ENCODE measurements around the gene ELOVL1.
"Not testable (repeated sequence)": the region's sequence is repeated elsewhere in the genome, so short reads cannot be mapped to it uniquely, and the experiment has no call there.

ELOVL1 gene

DNA sequence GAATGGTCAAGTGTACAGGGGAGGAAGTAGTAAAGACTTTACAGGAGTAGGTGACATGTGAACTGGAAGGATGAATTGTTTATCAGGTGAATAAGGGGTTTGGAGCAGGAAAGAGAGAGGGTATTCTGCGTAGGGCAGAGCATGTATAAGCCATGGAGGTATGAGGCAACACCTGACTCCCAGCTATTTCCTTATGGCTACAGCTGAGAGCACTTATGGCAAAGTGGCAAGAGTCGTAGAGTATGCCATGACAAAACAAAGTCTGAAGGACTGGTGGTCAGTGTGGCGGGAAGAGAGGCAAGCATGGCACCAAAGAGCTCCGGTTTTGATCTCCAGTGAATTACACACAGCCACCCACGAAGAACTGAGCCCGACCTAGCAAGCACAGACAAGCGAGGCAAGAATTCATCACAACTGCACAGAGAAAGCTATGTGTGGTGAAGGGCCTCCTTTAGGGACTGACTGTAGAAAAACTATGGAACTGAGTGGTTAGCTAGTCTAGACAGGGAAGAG, 9.0 kb upstream of the ELOVL1 start:
- TF ChIP-seq, protein P1, sequence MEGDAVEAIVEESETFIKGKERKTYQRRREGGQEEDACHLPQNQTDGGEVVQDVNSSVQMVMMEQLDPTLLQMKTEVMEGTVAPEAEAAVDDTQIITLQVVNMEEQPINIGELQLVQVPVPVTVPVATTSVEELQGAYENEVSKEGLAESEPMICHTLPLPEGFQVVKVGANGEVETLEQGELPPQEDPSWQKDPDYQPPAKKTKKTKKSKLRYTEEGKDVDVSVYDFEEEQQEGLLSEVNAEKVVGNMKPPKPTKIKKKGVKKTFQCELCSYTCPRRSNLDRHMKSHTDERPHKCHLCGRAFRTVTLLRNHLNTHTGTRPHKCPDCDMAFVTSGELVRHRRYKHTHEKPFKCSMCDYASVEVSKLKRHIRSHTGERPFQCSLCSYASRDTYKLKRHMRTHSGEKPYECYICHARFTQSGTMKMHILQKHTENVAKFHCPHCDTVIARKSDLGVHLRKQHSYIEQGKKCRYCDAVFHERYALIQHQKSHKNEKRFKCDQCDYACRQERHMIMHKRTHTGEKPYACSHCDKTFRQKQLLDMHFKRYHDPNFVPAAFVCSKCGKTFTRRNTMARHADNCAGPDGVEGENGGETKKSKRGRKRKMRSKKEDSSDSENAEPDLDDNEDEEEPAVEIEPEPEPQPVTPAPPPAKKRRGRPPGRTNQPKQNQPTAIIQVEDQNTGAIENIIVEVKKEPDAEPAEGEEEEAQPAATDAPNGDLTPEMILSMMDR (IDR thresholded peaks at IDR 0.05; ENCODE audit: insufficient read depth, low read length, missing control alignments): no peak
- H3K4me3 ChIP-seq (ENCODE audit: low read depth, low read length): no peak overlapping the region
- no peak for DNase-seq (ENCODE audit: low read depth, low spot score)
- CTCF ChIA-PET: interaction anchor here (0.9 to 3.2 kb wide), 6 partner anchors 8 to 151 kb away, joined by 3 to 18 read pairs (median 7); partner anchors contain the start of genes CDC20 and ELOVL1
- POLR2A ChIA-PET: interaction anchor here (1.9 to 2.6 kb wide), 2 partner anchors 9 to 12 kb away, joined by 6 to 7 read pairs; partner anchors contain the start of gene ELOVL1

DNA sequence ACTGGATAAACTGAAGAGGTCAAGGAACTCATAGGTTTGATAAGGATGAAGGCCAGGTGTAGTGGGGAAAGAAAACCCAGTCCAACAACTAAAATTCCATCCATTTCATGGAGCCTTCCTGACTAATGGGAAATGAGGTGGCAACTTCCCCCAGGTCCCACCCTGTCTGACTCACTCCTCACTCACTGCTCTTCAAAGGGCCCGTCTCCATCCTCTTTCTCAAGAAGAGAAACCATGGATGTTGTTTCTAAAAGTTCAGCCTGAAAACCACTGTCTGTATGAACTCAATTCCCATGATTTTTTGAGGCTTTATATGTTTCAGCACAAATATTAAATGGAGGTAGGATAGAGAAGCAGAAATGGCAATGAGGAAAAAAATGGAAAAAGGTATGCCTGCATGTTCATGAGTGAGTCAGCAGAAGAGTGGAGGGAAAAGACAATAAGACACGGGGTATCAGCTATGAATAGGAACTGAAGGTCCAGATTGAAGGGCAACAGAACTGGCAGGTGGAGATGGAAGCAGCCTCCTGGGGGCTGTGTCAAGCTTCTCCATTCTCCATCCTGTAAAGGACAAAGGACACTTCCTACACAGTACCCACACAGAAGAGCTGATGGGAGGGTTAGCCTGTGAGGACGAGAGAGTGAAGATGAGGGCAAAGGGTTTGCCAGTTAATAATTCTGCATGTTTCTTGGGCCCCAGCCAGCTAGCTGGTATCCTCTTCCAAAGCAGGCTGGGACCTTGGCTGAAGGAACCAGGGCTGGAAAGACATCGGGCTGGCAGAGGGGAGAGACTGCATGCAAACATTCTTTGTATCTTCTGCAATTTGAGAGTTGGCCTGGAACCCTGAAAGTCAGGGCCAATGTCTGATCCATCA, 5.5 kb upstream of the ELOVL1 start:
- POLR2A ChIA-PET: interaction anchor here (2.1 kb wide), 1 partner anchor 16 kb away, joined by 7 read pairs; the partner anchor contains the start of genes MED8 and SZT2
- TF ChIP-seq, protein P1 (IDR thresholded peaks at IDR 0.05; ENCODE audit: insufficient read depth, low read length, missing control alignments): no peak
- H3K4me3 ChIP-seq (ENCODE audit: low read depth, low read length): no peak overlapping the region
- no peak for DNase-seq (ENCODE audit: low read depth, low spot score)
- CTCF ChIA-PET: interaction anchor here (1.0 to 1.6 kb wide), 3 partner anchors 9 to 146 kb away, joined by 3 to 7 read pairs (median 4); no protein-coding TSS in a partner anchor

DNA sequence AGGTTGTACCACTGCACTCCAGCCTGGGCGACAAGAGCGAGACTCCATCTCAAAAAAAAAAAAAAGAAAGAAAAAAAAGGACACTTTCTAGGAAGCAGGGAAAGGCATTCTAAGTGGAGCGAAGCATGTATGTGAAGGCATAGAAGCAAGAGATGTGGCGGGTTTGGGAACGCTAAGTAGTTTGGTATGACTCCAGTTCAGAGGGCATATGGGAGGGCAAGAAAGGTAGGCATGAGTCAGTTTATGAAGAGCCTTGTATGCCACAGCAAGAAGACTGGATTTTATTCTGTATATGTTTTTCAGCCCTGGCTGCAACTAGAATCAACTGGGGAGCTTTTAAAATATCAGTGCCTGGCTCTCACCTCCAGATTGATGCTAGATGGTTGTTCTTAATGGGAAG, 4.4 kb upstream of the ELOVL1 start:
- H3K4me3 ChIP-seq (ENCODE audit: low read depth, low read length): no peak overlapping the region
- TF ChIP-seq, protein P1 (IDR thresholded peaks at IDR 0.05; ENCODE audit: insufficient read depth, low read length, missing control alignments): no peak
- CTCF ChIA-PET: interaction anchor here (1.0 kb wide), 1 partner anchor 10 kb away, joined by 4 read pairs; no protein-coding TSS in a partner anchor
- POLR2A ChIA-PET: interaction anchor here (2.1 kb wide), 1 partner anchor 17 kb away, joined by 7 read pairs; the partner anchor contains the start of genes MED8 and SZT2
- no peak for DNase-seq (ENCODE audit: low read depth, low spot score)

DNA sequence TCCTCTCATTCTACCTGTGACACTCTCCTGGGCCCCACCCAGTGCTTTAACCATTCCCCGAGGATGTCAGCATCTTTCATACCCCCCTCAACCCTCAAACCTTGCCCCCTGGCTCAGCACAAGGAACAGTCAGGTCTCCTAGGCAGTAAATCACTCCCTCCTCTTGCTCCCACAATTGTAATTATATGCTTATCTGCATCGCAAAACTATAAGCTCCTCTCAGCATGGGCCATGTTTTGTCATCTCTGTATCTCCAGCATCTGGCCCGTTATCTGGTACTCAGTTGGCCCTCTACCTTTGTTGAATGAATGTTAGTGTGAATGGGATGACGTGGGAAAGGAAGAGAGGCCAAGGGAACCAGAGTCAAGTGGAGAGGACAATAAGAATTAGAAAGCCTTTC, 2.8 kb upstream of the ELOVL1 start:
- TF ChIP-seq, protein P1 (IDR thresholded peaks at IDR 0.05; ENCODE audit: insufficient read depth, low read length, missing control alignments): no peak
- ChIA-PET POLR2A (no interaction called here), CTCF (interaction anchor here (0.8 to 1.7 kb wide), 4 partner anchors 132 to 144 kb away, joined by 3 to 7 read pairs (median 4); no protein-coding TSS in a partner anchor)
- H3K4me3 ChIP-seq (ENCODE audit: low read depth, low read length): no peak overlapping the region
- no peak for DNase-seq (ENCODE audit: low read depth, low spot score)

DNA sequence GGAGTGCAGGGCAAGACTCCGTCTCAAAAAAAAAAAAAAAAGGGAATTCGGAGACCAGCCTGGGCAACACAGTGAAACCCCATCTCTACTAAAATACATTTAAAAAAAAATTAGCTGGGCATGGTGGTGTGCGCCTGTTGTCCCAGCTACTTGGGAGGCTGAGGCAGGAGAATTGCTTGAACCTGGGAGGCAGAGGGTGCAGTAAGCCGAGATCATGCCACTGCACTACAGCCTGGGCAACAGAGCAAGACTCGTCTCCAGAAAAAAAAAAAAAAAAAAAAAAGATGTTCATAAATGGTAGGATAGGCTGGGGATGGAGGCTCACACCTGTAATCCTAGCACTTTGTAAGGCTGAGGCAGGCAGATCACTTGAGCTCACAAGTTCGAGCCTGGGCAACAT, 2.0 kb upstream of the ELOVL1 start:
- DNase-seq (ENCODE audit: low read depth, low spot score); H3K4me3 ChIP-seq (ENCODE audit: low read depth, low read length); POLR2A ChIA-PET: not testable (repeated sequence)
- CTCF ChIA-PET: interaction anchor here (0.8 to 1.7 kb wide), 5 partner anchors 131 to 143 kb away, joined by 3 to 7 read pairs (median 4); no protein-coding TSS in a partner anchor

DNA sequence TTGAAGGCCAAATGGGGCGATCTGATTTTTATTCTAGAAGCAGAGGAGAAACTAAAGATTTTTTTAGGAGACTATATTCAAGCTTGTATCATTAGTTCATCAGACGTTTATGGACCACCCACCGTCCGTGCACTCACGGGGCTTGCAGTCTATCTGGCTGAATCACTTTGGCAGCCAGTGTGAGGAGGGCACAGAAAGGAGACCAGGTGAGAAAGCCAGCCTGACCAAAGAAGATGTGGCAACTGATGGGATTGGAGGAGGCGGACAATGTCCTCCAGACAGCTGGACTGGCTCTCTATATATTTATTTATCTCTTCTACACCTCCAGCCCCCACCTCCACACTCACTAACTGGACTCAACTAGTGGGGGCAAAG, 822 bp upstream of the ELOVL1 start:
- TF ChIP-seq, protein P1 (IDR thresholded peaks at IDR 0.05; ENCODE audit: insufficient read depth, low read length, missing control alignments): no peak
- peak overlapping the region; percentile 74 for H3K4me3 ChIP-seq (ENCODE audit: low read depth, low read length)
- CTCF ChIA-PET: interaction anchor here (0.7 to 1.4 kb wide), 7 partner anchors 9 to 1328 kb away, joined by 3 to 15 read pairs (median 4); partner anchors contain the start of gene CDC20
- POLR2A ChIA-PET: interaction anchor here (1.4 to 2.5 kb wide), 5 partner anchors 9 to 162 kb away, joined by 5 to 18 read pairs (median 8); partner anchors contain the start of gene CDC20
- no peak for DNase-seq (ENCODE audit: low read depth, low spot score)

Measured in AG04449 (cell line).